SK-N-SH (cell line): ENCODE data around the gene MAP7D3. TPM values are rescaled to one million over a fixed set of nuclear protein-coding genes. Genes with fewer than 3 reads are reported as not detected.

ENCODE experiments used
- CTCF ChIA-PET: fragments of 300-600, 350-600 bp; formaldehyde crosslinking; extraction: SDS; loops from one replicate; lab custom pipeline; 2021; lab: Yijun Ruan, JAX
- POLR2A ChIA-PET: fragments of 350-600 bp; sonication (Branson Sonifier 250); formaldehyde crosslinking; extraction: SDS; loops from one replicate; lab custom pipeline; 2020; ENCODE audit warnings: antibody characterized with exemption, inconsistent platforms; lab: Yijun Ruan, JAX
- DNase-seq: peaks from one replicate; pipeline ENCODE4 v3.0.0; 2012
- H2AFZ ChIP-seq: fragments of 200-600 bp; sonication (generic); 2 replicates; pipeline ENCODE4 v1.8.1; 2016; ENCODE audit warnings: antibody characterized with exemption, mild to moderate bottlenecking, low read depth
- H3F3A ChIP-seq: fragments of 200-600 bp; sonication (generic); replicated peaks from 2 replicates; pipeline ENCODE3; 2016; ENCODE audit warnings: antibody characterized with exemption, mild to moderate bottlenecking; ENCODE audit not compliant: insufficient read depth
- H3K27ac ChIP-seq, 2 experiments: fragments of 200-500 bp in 1 of 2; fragments of 200-600 bp in 1 of 2; sonication (Bioruptor generic) in 1 of 2; sonication (generic), shearing (Covaris generic) in 1 of 2; 2 replicates each; pipeline versions ENCODE4 v1.5.1 to v1.6.1; 2014 to 2016; ENCODE audit warnings: low read depth in 2 of 2, inconsistent platforms in 1 of 2, low read length in 1 of 2, mild to moderate bottlenecking in 1 of 2, mixed read lengths in 1 of 2
- H3K27me3 ChIP-seq: fragments of 200-600 bp; sonication (generic), shearing (Covaris generic); 2 replicates; pipeline ENCODE4 v1.6.1; 2016; ENCODE audit warnings: mixed run types; ENCODE audit not compliant: insufficient read depth
- H3K36me3 ChIP-seq, 2 experiments: fragments of 200-500 bp in 1 of 2; fragments of 200-600 bp in 1 of 2; sonication (Bioruptor generic) in 1 of 2; sonication (generic) in 1 of 2; replicated peaks in 1 of 2; 2 replicates each; pipeline versions ENCODE3 to v1.5.1; 2014 to 2016; ENCODE audit warnings: low read length in 1 of 2, mild to moderate bottlenecking in 1 of 2; ENCODE audit not compliant: insufficient read depth in 2 of 2, control insufficient read depth in 1 of 2
- H3K4me1 ChIP-seq, 2 experiments: fragments of 200-500 bp in 1 of 2; fragments of 200-600 bp in 1 of 2; sonication (Bioruptor generic) in 1 of 2; sonication (generic), shearing (Covaris generic) in 1 of 2; 2 replicates each; pipeline versions ENCODE4 v1.5.1 to v1.6.1; 2014 to 2016; ENCODE audit warnings: low read depth in 1 of 2, low read length in 1 of 2, mixed run types in 1 of 2; ENCODE audit not compliant: insufficient read depth in 2 of 2, control insufficient read depth in 1 of 2
- H3K4me2 ChIP-seq: fragments of 200-600 bp; sonication (generic), shearing (Covaris generic); 2 replicates; pipeline ENCODE4 v1.6.1; 2017; ENCODE audit warnings: mixed run types
- H3K4me3 ChIP-seq, 2 experiments: fragments of 200-500 bp in 1 of 2; fragments of 200-600 bp in 1 of 2; sonication (Bioruptor generic) in 1 of 2; sonication (generic), shearing (Covaris generic) in 1 of 2; 2 replicates each; pipeline versions ENCODE4 v1.5.1 to v1.8.1; 2014 to 2016; ENCODE audit warnings: low read depth in 2 of 2, inconsistent platforms in 1 of 2, low read length in 1 of 2, mild to moderate bottlenecking in 1 of 2, mixed read lengths in 1 of 2, moderate library complexity in 1 of 2
- H3K79me2 ChIP-seq: fragments of 200-600 bp; sonication (generic); 2 replicates; pipeline ENCODE4 v1.8.1; 2017; ENCODE audit warnings: mild to moderate bottlenecking; ENCODE audit not compliant: insufficient read depth
- H3K9ac ChIP-seq: fragments of 200-600 bp; sonication (generic); 2 replicates; pipeline ENCODE4 v1.6.1; 2017; ENCODE audit warnings: mixed run types
- H3K9me2 ChIP-seq: fragments of 200-600 bp; sonication (generic); 2 replicates; pipeline ENCODE4 v1.6.1; 2017; ENCODE audit warnings: mixed run types
- H3K9me3 ChIP-seq: fragments of 200-600 bp; sonication (generic); 2 replicates; pipeline ENCODE4 v1.6.1; 2017; ENCODE audit warnings: mixed run types, mild to moderate bottlenecking, moderate library complexity
- H4K20me1 ChIP-seq: fragments of 200-600 bp; sonication (generic); 2 replicates; pipeline ENCODE4 v1.6.1; 2017; ENCODE audit warnings: mild to moderate bottlenecking, mixed run types; ENCODE audit not compliant: insufficient read depth
- ELF1 ChIP-seq: IDR thresholded peaks from 2 replicates; pipeline ENCODE4 v1.4.0; 2012
- EP300 ChIP-seq, 2 experiments: IDR thresholded peaks; 2 replicates each; pipeline versions ENCODE4 v1.4.0 to v1.6.1; 2012; ENCODE audit warnings: borderline replicate concordance in 1 of 2, low read depth in 1 of 2, low read length in 1 of 2
- EZH2phosphoT487 ChIP-seq: fragments of 200-600 bp; sonication (generic); IDR thresholded peaks from 2 replicates; pipeline ENCODE4 v1.6.1; 2017; ENCODE audit warnings: low read depth, mixed run types, mild to moderate bottlenecking, antibody characterized with exemption, moderate library complexity, borderline replicate concordance
- FOXJ3 ChIP-seq: sonication (generic); formaldehyde crosslinking; IDR thresholded peaks from 2 replicates; pipeline ENCODE4 v1.5.1; 2020; ENCODE audit warnings: mild to moderate bottlenecking, missing genetic modification reagents
- FOXM1 ChIP-seq: IDR thresholded peaks from 2 replicates; pipeline ENCODE4 v1.4.0; 2012; ENCODE audit warnings: low read depth, mild to moderate bottlenecking
- GATA2 ChIP-seq: sonication (generic); formaldehyde crosslinking; IDR thresholded peaks from 2 replicates; pipeline ENCODE4 v1.5.0; 2020; ENCODE audit warnings: mild to moderate bottlenecking, missing genetic modification reagents
- JUND ChIP-seq: IDR thresholded peaks from 2 replicates; pipeline ENCODE4 v1.4.0; 2012
- MEF2A ChIP-seq: IDR thresholded peaks from 2 replicates; pipeline ENCODE4 v1.4.0; 2012; ENCODE audit warnings: low read depth, borderline replicate concordance
- MXI1 ChIP-seq: IDR thresholded peaks from 2 replicates; pipeline ENCODE4 v1.6.1; 2012; ENCODE audit warnings: mild to moderate bottlenecking, low read depth, low read length, improper control_type of control experiment
- NFIC ChIP-seq: IDR thresholded peaks from 2 replicates; pipeline ENCODE4 v1.4.0; 2012; ENCODE audit warnings: borderline replicate concordance
- NRF1 ChIP-seq: IDR thresholded peaks from 2 replicates; pipeline ENCODE4 v1.6.1; 2012; ENCODE audit warnings: low read depth, mild to moderate bottlenecking, low read length
- POLR2AphosphoS5 ChIP-seq: IDR thresholded peaks from 2 replicates; pipeline ENCODE4 v1.6.1; 2012; ENCODE audit warnings: low read depth, low read length
- RAD21 ChIP-seq: IDR thresholded peaks from 2 replicates; pipeline ENCODE4 v1.6.1; 2012; ENCODE audit warnings: mild to moderate bottlenecking, low read length
- TAF1 ChIP-seq: IDR thresholded peaks from 2 replicates; pipeline ENCODE4 v1.6.1; 2012; ENCODE audit warnings: low read depth, mild to moderate bottlenecking, low read length, moderate library complexity, borderline replicate concordance
- TEAD4 ChIP-seq: IDR thresholded peaks from 2 replicates; pipeline ENCODE4 v1.4.0; 2012; ENCODE audit warnings: mild to moderate bottlenecking, borderline replicate concordance; ENCODE audit not compliant: insufficient read depth
- WGBS: methylation state at CpG from one replicate; pipeline ENCODE4 v1.1.6; 2017; ENCODE audit warnings: low lambda C conversion rate; 5-methylcytosine and 5-hydroxymethylcytosine counted together
- polyA plus RNA-seq, 3 experiments: library from polyadenylated mRNA; depleted of rRNA; stranded (reverse); fragments of >200 nt; gene quantifications; 2 replicates each; pipeline ENCODE4 v1.2.3, GENCODE V29; 2012
- TF ChIP-seq, protein P1 (sequence below): fragments of 150-350 bp; IDR thresholded peaks from 2 replicates; pipeline ENCODE4 v1.6.1; 2017; ENCODE audit warnings: antibody characterized with exemption, low read length, low read depth, borderline replicate concordance
- TF ChIP-seq, protein P2 (sequence below): fragments of 200-600 bp; sonication (generic); IDR thresholded peaks from 2 replicates; pipeline ENCODE4 v1.6.1; 2017; ENCODE audit warnings: antibody characterized with exemption, mild to moderate bottlenecking, moderate library complexity
- TF ChIP-seq, protein P3 (sequence below): IDR thresholded peaks from 2 replicates; pipeline ENCODE4 v1.4.0; 2012; ENCODE audit warnings: low read depth, borderline replicate concordance
- TF ChIP-seq, protein P4 (sequence below): IDR thresholded peaks from 2 replicates; pipeline ENCODE4 v1.4.0; 2012; ENCODE audit warnings: low read depth
- TF ChIP-seq, protein P5 (sequence below): IDR thresholded peaks from 2 replicates; pipeline ENCODE4; 2012
- TF ChIP-seq, protein P6 (sequence below): IDR thresholded peaks from 2 replicates; pipeline ENCODE4 v1.6.1; 2012; ENCODE audit warnings: mild to moderate bottlenecking, low read depth, low read length, moderate library complexity

The MAP7D3 gene
- polyA plus RNA-seq, 1 of the 3 experiments (the other 2 are of a cell fraction) = 5.8 TPM

DNA sequence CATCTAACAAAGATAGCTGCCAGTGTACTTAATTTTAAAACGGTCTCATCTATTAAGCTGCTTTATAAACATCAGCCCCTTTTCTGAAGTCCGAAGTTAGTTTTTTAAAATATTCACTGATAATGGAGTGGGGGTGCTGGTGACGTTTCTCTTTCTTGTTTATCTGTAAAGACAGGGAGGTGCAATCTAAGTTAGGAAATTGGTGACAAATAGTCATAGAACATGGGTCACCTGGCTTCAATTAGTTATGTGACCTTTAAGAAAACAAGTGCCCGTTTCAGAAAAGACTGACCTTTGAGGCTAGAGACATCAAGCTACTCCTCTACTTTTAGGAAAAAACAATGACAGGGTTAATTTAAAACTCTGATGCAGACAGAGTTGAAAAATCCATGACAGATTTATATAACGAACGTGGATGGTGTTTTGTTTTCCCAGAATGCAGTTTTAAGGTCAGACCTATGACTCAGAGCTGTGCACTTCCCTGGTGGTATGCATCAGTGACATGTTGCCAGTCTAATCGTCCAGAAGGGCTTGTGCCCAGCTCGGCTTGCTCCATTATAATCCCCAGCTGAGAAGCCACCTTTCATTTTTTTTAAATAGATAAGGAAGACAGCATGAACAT lies 65.7 kb downstream of the MAP7D3 start:
- peak overlapping the region; percentile 40; the same call in 1 of the 2 replicates for H3K9ac ChIP-seq
- WGBS = under 1% methylated on average over 8 of the region's 8 CpGs
- no peaks in the 10 kb centered on the region for H3K9me2 ChIP-seq
- peak; percentile 51; the same call in 1 of the 2 replicates for TF ChIP-seq JUND
- no peak for TF ChIP-seq TEAD4
- no peak for TF ChIP-seq MXI1
- no peak for TF ChIP-seq FOXJ3 (CRISPR knock-in tag)
- TF ChIP-seq TAF1 = no peak
- TF ChIP-seq POLR2AphosphoS5 = no peak
- no peak for TF ChIP-seq NFIC
- TF ChIP-seq, protein P1, sequence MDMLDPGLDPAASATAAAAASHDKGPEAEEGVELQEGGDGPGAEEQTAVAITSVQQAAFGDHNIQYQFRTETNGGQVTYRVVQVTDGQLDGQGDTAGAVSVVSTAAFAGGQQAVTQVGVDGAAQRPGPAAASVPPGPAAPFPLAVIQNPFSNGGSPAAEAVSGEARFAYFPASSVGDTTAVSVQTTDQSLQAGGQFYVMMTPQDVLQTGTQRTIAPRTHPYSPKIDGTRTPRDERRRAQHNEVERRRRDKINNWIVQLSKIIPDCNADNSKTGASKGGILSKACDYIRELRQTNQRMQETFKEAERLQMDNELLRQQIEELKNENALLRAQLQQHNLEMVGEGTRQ = no peak
- TF ChIP-seq GATA2 (CRISPR knock-in tag) = no peak
- TF ChIP-seq, protein P2, sequence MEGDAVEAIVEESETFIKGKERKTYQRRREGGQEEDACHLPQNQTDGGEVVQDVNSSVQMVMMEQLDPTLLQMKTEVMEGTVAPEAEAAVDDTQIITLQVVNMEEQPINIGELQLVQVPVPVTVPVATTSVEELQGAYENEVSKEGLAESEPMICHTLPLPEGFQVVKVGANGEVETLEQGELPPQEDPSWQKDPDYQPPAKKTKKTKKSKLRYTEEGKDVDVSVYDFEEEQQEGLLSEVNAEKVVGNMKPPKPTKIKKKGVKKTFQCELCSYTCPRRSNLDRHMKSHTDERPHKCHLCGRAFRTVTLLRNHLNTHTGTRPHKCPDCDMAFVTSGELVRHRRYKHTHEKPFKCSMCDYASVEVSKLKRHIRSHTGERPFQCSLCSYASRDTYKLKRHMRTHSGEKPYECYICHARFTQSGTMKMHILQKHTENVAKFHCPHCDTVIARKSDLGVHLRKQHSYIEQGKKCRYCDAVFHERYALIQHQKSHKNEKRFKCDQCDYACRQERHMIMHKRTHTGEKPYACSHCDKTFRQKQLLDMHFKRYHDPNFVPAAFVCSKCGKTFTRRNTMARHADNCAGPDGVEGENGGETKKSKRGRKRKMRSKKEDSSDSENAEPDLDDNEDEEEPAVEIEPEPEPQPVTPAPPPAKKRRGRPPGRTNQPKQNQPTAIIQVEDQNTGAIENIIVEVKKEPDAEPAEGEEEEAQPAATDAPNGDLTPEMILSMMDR = no peak
- TF ChIP-seq MEF2A = no peak
- TF ChIP-seq NRF1 = no peak
- TF ChIP-seq EZH2phosphoT487 = no peak
- TF ChIP-seq ELF1 = no peak
- no peak for TF ChIP-seq RAD21
- TF ChIP-seq FOXM1 = no peak
- TF ChIP-seq, protein P3, sequence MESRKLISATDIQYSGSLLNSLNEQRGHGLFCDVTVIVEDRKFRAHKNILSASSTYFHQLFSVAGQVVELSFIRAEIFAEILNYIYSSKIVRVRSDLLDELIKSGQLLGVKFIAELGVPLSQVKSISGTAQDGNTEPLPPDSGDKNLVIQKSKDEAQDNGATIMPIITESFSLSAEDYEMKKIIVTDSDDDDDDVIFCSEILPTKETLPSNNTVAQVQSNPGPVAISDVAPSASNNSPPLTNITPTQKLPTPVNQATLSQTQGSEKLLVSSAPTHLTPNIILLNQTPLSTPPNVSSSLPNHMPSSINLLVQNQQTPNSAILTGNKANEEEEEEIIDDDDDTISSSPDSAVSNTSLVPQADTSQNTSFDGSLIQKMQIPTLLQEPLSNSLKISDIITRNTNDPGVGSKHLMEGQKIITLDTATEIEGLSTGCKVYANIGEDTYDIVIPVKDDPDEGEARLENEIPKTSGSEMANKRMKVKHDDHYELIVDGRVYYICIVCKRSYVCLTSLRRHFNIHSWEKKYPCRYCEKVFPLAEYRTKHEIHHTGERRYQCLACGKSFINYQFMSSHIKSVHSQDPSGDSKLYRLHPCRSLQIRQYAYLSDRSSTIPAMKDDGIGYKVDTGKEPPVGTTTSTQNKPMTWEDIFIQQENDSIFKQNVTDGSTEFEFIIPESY = no peak
- 0 out of 4 replicates have a peak, but pooled peaks of 1 of the 2 experiments have one; percentile 12 for TF ChIP-seq EP300 (IDR thresholded peaks at IDR 0.05; ENCODE audit: borderline replicate concordance in 1 of 2, low read depth in 1 of 2, low read length in 1 of 2)
- TF ChIP-seq, protein P4, sequence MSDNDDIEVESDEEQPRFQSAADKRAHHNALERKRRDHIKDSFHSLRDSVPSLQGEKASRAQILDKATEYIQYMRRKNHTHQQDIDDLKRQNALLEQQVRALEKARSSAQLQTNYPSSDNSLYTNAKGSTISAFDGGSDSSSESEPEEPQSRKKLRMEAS = no peak
- TF ChIP-seq, protein P5, sequence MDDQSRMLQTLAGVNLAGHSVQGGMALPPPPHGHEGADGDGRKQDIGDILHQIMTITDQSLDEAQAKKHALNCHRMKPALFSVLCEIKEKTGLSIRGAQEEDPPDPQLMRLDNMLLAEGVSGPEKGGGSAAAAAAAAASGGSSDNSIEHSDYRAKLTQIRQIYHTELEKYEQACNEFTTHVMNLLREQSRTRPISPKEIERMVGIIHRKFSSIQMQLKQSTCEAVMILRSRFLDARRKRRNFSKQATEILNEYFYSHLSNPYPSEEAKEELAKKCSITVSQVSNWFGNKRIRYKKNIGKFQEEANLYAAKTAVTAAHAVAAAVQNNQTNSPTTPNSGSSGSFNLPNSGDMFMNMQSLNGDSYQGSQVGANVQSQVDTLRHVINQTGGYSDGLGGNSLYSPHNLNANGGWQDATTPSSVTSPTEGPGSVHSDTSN = peak; percentile 66
- TF ChIP-seq, protein P6, sequence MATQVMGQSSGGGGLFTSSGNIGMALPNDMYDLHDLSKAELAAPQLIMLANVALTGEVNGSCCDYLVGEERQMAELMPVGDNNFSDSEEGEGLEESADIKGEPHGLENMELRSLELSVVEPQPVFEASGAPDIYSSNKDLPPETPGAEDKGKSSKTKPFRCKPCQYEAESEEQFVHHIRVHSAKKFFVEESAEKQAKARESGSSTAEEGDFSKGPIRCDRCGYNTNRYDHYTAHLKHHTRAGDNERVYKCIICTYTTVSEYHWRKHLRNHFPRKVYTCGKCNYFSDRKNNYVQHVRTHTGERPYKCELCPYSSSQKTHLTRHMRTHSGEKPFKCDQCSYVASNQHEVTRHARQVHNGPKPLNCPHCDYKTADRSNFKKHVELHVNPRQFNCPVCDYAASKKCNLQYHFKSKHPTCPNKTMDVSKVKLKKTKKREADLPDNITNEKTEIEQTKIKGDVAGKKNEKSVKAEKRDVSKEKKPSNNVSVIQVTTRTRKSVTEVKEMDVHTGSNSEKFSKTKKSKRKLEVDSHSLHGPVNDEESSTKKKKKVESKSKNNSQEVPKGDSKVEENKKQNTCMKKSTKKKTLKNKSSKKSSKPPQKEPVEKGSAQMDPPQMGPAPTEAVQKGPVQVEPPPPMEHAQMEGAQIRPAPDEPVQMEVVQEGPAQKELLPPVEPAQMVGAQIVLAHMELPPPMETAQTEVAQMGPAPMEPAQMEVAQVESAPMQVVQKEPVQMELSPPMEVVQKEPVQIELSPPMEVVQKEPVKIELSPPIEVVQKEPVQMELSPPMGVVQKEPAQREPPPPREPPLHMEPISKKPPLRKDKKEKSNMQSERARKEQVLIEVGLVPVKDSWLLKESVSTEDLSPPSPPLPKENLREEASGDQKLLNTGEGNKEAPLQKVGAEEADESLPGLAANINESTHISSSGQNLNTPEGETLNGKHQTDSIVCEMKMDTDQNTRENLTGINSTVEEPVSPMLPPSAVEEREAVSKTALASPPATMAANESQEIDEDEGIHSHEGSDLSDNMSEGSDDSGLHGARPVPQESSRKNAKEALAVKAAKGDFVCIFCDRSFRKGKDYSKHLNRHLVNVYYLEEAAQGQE = no peak

More for the DNA sequence above, 65.7 kb downstream of the MAP7D3 start:
- H3K9me3 ChIP-seq = no peaks in the 10 kb centered on the region
- peaks cover 4% of the 10 kb centered on the region for H3F3A ChIP-seq
- 0 out of 4 replicates have a peak overlapping the region, but pooled peaks of 1 of the 2 experiments have one; percentile 32 for H3K4me3 ChIP-seq
- ChIA-PET CTCF (interaction anchor here (0.6 to 0.9 kb wide), 3 partner anchors 10 to 135 kb away, joined by 3 read pairs; no protein-coding TSS in a partner anchor), POLR2A (interaction anchor here (1.3 kb wide), 1 partner anchor 10 kb away, joined by 3 read pairs; no protein-coding TSS in a partner anchor)
- H3K27me3 ChIP-seq = no peaks in the 10 kb centered on the region
- no peaks in the 10 kb centered on the region for H3K79me2 ChIP-seq
- H2AFZ ChIP-seq = peak overlapping the region; percentile 45; the same call in 1 of the 2 replicates
- no peaks in the 10 kb centered on the region for H4K20me1 ChIP-seq
- H3K27ac ChIP-seq = peak overlapping the region in 1 of 2 experiments; percentile 80; a peak in 3 of 4 replicates
- H3K36me3 ChIP-seq = no peaks in the 10 kb centered on the region
- DNase-seq = no peak
- H3K4me1 ChIP-seq = peaks cover 2 to 4% of the 10 kb centered on the region in 2 experiments; a peak in 3 of 4 replicates
- H3K4me2 ChIP-seq = peak overlapping the region; percentile 51; the same call in 1 of the 2 replicates
